NCI-H345 treated with DMSO at 0.1 percent for 48 hours (cell line): ENCODE data around the gene CRACDL.
A peak's percentile ranks its signal among the peaks of the same experiment; 100 is the strongest.
"Not testable (repeated sequence)": the region's sequence is repeated elsewhere in the genome, so short reads cannot be mapped to it uniquely, and the experiment has no call there.

Experiments
- DNase-seq: peaks from one replicate; lab custom pipeline; 2025; ENCODE audit not compliant: unreplicated experiment; lab: John Stamatoyannopoulos, UW

The CRACDL gene

DNA sequence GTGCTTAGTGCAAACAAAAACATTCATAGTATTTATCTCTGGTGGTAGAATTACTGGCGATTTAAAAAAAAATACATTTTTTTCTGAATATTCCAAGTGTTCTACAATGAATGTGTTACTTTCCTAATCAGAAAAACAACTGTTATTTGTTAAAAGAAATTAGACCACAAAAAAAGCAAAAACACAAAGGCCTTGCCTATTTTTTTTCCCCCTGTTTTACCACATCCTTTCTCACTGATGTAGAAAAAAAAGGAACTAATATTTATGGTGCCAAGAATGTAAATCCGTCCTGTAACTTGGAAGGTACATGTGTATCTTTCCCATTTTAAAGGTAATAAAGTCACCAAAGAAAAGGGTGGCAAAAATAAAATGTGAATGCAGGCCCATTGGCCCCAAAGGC is 176.7 kb downstream of the CRACDL start:
- no peak for DNase-seq

DNA sequence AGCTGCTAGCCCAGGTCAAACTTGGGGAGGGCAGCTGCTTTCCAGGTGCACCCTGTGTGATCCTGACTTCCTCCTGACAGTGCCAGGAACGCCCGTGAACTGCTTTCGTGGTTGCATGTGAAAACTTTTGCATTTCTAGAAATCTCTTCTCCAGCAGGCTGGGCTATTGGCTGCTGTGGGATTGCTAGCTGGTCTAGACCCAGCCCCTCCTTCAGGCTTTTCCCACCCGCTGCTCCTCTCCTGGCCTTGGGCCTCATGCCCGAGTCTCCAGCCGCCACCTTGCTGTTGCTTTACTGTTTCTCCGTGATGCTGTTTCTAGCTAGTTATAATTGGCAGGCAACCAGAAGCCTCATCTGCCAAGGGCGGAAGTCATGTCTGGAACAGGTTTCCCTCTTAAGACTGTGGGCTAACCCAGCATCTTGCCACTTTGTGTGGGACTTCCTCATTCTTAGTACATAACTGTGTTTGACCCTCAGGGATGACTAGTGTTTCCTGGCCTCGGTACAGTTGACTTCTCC is 178.1 kb downstream of the CRACDL start:
- no peak for DNase-seq

DNA sequence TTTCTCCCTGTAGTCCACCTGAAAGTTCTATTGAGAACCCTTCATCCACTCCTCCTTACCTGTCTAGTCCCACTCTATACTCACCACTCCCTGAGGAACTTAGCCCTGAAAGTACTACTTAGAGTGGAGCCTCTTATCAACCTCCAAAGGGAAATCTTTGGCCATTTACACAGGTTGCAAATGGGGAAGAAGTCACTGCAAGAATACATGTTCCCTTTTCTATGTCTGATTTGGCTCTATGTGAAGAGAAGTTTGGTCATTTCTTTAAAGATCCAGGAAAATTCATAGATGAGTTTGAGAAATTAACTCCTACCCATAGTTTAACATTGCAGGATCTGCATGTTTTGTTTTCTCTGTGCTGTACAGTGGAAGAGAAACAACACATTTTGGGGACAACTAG is 182.2 kb downstream of the CRACDL start:
- DNase-seq = no peak

DNA sequence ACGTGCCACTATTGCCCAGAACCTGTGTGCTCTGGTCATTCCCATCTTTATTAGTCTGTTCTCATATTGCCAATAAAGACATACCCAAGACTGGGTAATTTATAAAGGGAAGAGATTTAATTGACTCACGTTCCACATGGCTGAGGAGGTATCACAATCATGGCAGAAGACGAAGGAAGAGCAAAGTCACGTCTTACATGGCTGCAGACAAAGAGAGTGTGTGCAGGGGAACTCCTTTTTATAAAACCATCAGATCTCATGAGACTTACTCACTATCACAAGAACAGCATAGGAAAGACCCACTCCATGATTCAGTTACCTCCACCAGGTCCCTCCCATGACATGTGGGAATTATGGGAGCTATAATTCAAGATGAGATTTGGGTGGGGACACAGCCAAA is 183.3 kb downstream of the CRACDL start:
- not testable (repeated sequence) for DNase-seq

DNA sequence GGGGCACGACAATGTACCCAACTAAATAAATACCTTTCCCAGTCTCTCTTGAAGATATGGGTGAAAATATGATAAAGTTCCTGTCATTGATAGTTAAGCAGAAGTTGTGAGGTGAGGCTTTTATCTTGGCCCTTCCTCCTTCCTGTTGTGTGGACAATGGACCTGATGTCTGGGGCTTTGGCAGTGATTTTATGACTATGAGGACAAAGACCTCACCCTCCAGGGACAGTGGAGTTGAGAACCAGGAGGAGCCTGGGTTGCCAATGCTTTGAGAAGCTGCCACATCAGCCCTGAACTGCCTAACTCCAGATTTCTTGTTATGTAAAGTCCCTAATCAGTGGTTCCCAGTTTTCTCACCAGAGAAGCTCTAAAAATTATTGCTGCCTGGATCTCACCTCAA is 184.3 kb downstream of the CRACDL start:
- no peak for DNase-seq

DNA sequence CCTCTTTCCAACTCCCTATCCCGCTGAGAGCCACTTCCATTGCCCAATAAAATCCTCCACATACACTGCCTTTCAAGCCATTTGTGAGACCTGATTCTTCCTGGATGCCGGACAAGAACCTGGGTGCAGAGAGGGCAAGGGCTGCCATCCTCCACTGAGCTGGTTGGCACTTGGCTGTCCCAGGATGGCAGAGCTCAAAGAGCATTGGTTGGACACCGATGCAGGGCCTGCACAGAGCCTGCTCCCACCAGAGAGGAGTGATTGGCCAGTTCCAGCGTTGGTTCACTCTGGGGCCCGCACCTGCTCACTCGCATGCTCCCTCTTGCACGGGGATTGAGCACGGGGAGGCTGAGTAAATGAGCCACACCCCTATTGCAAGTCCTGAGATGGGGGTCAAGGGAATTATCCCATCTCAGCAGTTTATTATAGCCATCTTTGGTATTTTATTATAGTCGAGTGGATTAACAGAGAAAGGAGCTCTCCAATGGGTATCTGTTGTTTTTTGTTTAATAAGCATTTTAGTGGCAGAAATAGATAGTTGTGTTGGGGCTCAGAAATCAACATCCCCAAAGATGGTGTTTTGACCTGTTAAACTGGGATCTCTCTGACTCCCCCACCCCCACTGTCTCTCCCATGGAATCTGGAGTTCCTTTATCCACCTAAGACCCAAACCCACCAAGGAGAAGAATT is 185.3 kb downstream of the CRACDL start:
- no peak for DNase-seq

DNA sequence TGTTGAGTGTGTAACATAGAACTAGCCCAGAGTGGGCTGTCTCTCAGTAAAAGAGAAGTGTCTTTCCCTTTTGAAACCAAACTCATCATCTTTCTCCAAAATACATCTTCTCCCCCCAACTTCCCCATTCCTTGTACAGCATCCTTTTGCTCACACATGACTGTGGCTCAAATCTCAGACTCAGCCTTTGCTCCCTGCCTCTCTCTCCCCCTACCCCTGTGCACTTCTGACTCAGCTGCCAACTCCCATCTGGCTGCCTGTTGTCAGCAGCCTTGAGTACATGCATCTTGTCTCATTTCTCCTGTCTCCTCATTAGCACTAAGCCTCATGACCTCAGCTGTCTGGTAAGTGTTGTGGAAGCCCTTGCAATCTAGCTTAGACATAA is 187.0 kb downstream of the CRACDL start:
- no peak for DNase-seq

DNA sequence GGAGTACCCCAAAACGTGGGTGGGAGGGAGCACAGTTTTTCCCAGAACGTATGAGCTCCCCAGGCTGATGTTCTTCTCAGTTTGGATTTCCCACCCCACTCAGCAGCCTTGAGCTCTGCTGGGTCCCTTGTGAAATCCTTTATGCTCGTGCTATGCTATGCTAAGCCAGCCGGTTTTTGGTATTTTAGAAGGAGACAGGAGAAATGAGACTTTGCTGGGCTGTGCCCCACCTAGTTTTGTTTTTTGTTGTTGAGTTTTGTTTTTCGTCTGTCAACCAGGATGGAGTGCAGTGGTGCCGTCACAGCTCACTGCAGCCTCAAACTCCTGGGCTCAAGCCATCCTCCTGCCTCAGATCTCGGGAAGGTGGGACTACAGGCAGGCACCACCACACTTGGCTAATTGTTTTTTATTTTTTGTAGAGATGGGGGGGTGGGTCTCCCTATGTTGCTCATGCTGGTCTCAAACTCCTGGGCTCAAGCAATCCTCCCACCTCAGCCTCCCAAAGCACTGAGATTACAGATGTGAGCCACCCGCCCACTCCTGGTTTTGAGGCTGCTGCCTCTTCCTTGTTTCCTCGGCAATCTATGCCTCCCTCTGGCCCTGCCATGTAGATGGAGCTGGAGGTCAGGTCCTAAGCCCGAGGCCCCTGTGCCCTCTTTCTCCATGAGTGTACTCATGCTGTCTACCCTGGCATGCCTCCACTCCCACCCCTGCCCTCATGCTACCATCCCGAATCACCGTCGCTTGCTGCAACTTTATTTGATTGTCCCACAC is 187.5 kb downstream of the CRACDL start:
- DNase-seq = no peak

DNA sequence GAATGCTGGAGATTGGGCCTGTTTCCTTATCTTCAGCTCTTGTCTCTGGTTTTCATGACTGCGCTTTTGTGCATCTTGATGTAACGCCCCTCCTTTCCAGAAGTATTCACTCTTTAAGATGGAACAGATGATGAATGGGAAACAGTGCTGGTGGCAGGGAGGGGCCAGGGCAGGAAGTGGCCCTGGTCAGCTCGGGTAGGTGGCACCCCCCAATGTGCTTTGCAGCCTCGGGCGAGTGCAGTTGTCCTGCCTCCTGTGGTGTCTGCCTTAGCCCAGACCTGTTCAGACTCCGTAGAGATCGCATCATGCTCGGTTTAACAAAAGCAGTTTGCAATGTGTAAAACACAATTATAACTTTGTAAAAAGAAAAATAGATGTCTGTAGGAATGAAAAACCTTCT is 188.1 kb downstream of the CRACDL start:
- peak; percentile 28 for DNase-seq

DNA sequence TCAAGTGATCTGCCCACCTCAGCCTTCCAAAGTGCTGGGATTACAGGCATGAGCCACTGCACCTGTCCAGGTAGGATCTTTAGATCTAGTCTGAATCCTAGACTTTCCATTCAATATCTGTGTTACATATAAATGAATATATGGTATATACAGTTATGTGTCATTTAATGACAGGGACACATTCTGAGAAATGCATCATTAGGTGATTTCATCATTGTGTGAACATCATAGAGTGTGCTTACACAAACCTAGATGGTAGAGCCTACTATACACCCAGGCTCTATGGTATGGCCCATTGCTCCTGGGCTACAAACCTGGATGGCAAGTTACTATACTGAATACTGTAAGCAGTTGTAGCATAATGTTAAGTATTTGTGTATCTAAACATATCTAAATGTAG is 189.6 kb downstream of the CRACDL start:
- DNase-seq = no peak

DNA sequence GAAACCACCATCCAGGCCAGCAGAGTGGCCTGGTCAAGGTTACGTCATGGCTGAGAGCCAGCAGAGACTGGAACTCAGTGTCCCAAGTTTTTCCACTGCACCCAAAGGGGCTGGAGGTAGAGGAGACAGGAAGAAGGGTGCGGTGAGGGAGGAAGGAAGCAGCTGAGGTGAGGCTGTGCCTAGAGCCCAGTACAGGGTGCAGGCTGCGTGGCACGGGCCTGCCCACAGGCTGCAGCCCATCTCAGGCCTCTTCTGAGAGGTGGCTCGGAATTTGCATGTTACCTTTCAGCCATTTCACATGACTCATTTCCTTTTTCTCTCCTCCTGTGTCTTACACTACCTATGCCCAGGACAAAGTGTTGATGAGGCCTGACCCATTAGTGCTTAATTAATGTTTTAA is 191.4 kb downstream of the CRACDL start:
- DNase-seq = no peak
